ENCODE data around the gene CLMP. TPM values are rescaled to one million over a fixed set of nuclear protein-coding genes. Genes with fewer than 3 reads are reported as not detected.

CLMP gene
- total and polyA plus RNA-seq, 9 donors, result 11.9 to 70.5 (median 25.3) TPM

GRCh38 chr11:123213307-123213771 lies 18.3 kb upstream of the CLMP start:
- no peaks in the 10 kb centered on the region for H3K9me3 ChIP-seq
- no peak overlapping the region for H3K4me3 ChIP-seq
- DNase-seq, result no peak
- intact Hi-C loops (cut with DNase I), result no loop called here
- H3K4me1 ChIP-seq (ENCODE audit: insufficient read depth), result peaks cover under 1% of the 10 kb centered on the region
- no peaks in the 10 kb centered on the region for H3K27me3 ChIP-seq
- 89 to 90% (median 89%) methylated on average over 11 of the region's 11 CpGs for WGBS, 3 donors
- H3K27ac ChIP-seq, result no peak overlapping the region
- H3K36me3 ChIP-seq, result no peaks in the 10 kb centered on the region
- TF ChIP-seq POLR2A (IDR thresholded peaks at IDR 0.05) (no peak), CTCF (IDR thresholded peaks at IDR 0.05) (no peak), EP300 (IDR thresholded peaks at IDR 0.05) (no peak)

DNA sequence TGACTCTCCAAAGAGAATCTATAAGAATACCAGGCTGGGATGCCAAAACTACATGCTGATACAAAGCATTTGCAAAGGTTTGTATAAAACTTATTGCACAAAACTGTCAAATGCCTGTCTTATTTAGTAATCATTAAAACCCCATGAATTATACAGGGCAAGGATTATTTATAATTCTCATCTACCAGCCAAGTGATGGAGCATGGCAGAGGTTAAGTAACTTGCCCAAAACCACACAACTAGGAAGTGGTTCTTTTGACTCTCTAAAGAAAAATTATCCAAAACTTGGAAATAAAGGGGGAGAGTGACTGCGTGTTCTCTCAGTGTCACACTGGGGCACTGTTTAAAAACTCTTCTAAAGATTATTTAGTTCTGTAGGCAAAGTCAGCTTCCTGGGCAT lies 17.4 kb upstream of the CLMP start:
- Histone ChIP-seq H3K27me3 (no peaks in the 10 kb centered on the region), H3K4me3 (no peak overlapping the region), H3K27ac (no peak overlapping the region), H3K4me1 (ENCODE audit: insufficient read depth) (no peaks in the 10 kb centered on the region), H3K36me3 (no peaks in the 10 kb centered on the region), H3K9me3 (no peaks in the 10 kb centered on the region)
- intact Hi-C loops (cut with DNase I), result no loop called here
- no peak for DNase-seq
- WGBS, 3 donors, result 60 to 85% (median 67%) methylated on average over 1 of the region's 1 CpG
- TF ChIP-seq EP300 (IDR thresholded peaks at IDR 0.05) (no peak), POLR2A (IDR thresholded peaks at IDR 0.05) (no peak), CTCF (IDR thresholded peaks at IDR 0.05) (no peak)

DNA sequence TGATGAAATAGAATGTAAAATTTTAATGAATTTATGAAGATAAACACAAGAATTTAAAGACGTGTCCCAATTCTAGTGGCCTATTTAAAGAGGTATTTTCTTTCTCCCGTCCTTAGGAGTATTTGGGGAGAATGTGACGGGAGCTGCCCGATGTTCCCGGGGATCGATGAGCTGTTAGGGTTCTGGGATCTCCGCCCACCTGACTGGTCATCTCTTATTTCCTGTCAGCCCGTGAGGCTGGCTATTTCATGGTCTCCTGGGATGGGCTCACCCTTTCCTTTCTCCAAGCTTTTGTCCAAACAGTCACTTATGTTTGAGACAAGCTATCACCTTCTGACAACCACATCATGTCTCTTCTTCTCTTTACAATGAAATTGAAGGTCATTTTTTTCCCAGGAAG lies 16.9 kb upstream of the CLMP start:
- H3K9me3 ChIP-seq, result no peaks in the 10 kb centered on the region
- H3K27me3 ChIP-seq, result no peaks in the 10 kb centered on the region
- no peak overlapping the region for H3K4me3 ChIP-seq
- DNase-seq, result no peak
- no peak for TF ChIP-seq CTCF (IDR thresholded peaks at IDR 0.05)
- no peak for TF ChIP-seq EP300 (IDR thresholded peaks at IDR 0.05)
- TF ChIP-seq POLR2A (IDR thresholded peaks at IDR 0.05), result no peak
- intact Hi-C loops (cut with DNase I), result no loop called here
- H3K36me3 ChIP-seq, result no peaks in the 10 kb centered on the region
- H3K4me1 ChIP-seq (ENCODE audit: insufficient read depth), result no peaks in the 10 kb centered on the region
- no peak overlapping the region for H3K27ac ChIP-seq
- WGBS, 3 donors, result 64 to 71% (median 70%) methylated on average over 8 of the region's 8 CpGs

- H3K9me3 ChIP-seq, result no peaks in the 10 kb centered on the region
- no peak overlapping the region for H3K4me3 ChIP-seq
- H3K36me3 ChIP-seq, result no peaks in the 10 kb centered on the region
- WGBS, 3 donors, result 52 to 63% (median 57%) methylated on average over 11 of the region's 11 CpGs
- no peak for DNase-seq
- H3K27ac ChIP-seq, result no peak overlapping the region
- intact Hi-C loops (cut with DNase I), result no loop called here
- H3K27me3 ChIP-seq, result no peaks in the 10 kb centered on the region
- no peaks in the 10 kb centered on the region for H3K4me1 ChIP-seq (ENCODE audit: insufficient read depth)
- TF ChIP-seq EP300 (IDR thresholded peaks at IDR 0.05), result no peak
- TF ChIP-seq CTCF (IDR thresholded peaks at IDR 0.05), result no peak
- TF ChIP-seq POLR2A (IDR thresholded peaks at IDR 0.05), result no peak
Observed at GRCh38 chr11:123211149-123211852, 16.3 kb upstream of the CLMP start.

Measured in ovary (tissue), 9 donors.